Stimulated activated CD8-positive, alpha-beta memory T cell treated with anti-CD3 and anti-CD28 coated beads, Interleukin-12 subunit alpha, Interleukin-12 subunit beta, amount 100 ng/mL, for 24 hours (primary cell): Measurements from ENCODE around the gene TMEM186.
"Not testable (repeated sequence)": the region's sequence is repeated elsewhere in the genome, so short reads cannot be mapped to it uniquely, and the experiment has no call there.

Experiments used
- DNase-seq: peaks from one replicate; pipeline ENCODE4 v3.0.0-alpha.2; 2020; ENCODE audit errors: extremely low read depth

TMEM186 gene, protein sequence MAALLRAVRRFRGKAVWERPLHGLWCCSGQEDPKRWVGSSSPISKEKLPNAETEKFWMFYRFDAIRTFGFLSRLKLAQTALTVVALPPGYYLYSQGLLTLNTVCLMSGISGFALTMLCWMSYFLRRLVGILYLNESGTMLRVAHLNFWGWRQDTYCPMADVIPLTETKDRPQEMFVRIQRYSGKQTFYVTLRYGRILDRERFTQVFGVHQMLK

GRCh38 chr16:8797364-8798173, at the start of gene TMEM186, which contains the start of gene PMM2:
TSS of gene TMEM186 (minus strand) at chr16:8797639. CDS start at chr16:8797614, 25 bp downstream.
TSS of gene PMM2 (plus strand) at chr16:8797839. CDS start at chr16:8797883, 44 bp downstream.
- peak; percentile 94 for DNase-seq

GRCh38 chr16:8847145-8847544, 49.7 kb upstream of the TMEM186 start:
- no peak for DNase-seq

DNA sequence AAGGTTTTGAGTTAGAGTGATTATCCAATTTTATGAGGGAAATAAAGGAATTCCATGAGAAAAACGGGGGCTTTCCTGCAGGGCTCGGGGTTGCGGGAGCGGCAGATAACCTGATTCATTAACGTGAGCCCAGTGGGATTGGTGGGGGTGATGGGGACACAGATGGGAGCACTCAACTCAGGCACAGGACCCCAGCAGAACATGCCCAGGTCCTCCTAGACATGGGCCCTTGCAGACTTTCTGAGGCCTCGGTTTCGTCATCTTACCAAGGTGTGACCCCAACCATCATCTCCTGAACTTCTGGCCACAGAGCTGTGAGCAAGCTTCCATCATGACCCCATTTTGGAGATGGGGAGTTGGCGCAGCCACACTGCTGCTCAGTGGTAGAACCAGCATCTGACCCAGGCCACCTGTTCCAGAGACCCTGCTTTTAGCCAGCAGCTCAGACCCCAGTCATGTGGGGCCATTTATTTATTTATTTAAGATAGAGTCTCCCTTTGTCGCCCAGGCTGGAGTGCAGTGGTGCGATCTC, 49.0 kb upstream of the TMEM186 start:
- DNase-seq: no peak

GRCh38 chr16:8845699-8846298, 48.4 kb upstream of the TMEM186 start:
- DNase-seq: no peak

DNA sequence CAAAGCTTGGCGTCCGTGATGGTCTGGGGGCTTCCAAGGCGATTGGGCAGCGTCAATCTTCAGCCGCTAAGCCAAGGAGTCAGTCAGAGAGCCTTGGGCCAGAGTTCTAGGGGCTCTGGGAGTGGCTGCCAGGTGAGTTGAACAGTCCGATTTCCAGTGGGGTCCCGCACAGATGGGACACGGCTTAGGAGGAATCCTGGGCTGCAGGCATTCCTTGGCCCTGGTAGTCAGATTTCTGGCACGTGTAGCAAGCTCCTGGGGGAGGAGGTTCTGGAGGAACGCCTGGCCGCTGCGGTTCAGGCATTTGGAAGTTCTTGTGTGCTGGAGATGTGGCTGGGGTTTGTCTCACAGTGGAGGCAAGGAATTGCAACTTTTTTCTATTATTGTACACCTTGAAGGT, 45.9 kb upstream of the TMEM186 start:
- not testable (repeated sequence) for DNase-seq

DNA sequence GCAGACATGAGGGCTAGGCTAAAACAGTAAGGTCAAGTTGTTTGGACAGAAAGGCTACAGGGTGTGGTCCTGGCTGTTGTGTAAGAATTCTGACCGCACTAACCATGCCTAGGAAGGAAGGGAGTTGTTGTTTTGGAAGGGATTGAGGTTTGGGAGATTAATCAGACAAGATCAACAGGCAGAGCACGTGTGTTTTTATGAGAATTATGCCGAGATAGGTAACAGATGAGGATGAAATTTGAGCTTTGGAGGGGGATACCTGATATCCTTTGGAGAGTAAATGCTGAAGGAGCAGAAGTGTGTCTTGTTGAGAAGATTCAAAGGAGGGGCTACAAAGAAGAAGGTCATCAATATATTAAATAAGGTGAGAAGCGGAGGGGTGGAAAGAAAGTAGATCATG, 44.6 kb upstream of the TMEM186 start:
- DNase-seq: not testable (repeated sequence)

DNA sequence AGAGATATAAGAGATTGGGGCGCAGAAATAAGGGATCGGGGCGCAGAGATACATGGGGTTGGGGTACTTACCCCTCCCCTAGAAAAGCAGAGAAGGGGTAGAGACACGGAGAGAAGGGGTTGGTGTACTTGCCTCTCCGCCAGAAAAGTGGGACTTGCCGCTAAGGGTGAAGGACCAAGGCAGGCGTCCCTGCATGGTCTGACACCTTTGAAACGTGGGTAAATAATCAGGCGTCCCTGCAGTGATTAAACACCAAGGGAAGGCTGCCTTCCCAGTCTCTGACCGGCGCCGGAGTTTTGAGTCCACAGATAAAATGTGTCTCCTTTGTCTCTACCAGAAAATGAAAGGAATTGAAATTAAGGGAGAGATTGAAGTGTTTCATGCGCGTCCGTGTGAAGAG, 40.2 kb upstream of the TMEM186 start:
- DNase-seq: not testable (repeated sequence)

DNA sequence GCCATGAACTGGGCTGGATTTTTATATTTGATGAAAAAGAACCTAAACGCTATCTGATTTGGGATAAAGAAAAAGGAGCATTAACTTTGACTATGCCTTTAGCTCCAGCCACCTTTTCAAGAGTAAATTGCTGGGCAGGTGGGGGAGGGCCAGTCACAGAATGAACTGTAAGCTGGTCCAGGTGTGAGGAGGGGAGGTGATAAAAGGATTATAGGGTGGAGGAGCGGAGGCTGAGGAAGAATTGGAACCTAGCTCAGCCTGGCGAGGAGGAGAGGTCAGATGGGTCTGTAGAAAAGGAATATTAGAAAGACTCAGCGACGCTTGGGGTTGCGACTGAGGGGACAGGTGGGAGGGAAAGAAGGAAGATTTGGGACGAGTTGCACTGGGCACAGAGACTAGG, 39.4 kb upstream of the TMEM186 start:
- not testable (repeated sequence) for DNase-seq

- no peak for DNase-seq
Observed at GRCh38 chr16:8832717-8833105, 35.3 kb upstream of the TMEM186 start.

GRCh38 chr16:8831871-8832716, 34.7 kb upstream of the TMEM186 start:
- DNase-seq: no peak

GRCh38 chr16:8831450-8831849, 34.0 kb upstream of the TMEM186 start:
- DNase-seq: no peak

DNA sequence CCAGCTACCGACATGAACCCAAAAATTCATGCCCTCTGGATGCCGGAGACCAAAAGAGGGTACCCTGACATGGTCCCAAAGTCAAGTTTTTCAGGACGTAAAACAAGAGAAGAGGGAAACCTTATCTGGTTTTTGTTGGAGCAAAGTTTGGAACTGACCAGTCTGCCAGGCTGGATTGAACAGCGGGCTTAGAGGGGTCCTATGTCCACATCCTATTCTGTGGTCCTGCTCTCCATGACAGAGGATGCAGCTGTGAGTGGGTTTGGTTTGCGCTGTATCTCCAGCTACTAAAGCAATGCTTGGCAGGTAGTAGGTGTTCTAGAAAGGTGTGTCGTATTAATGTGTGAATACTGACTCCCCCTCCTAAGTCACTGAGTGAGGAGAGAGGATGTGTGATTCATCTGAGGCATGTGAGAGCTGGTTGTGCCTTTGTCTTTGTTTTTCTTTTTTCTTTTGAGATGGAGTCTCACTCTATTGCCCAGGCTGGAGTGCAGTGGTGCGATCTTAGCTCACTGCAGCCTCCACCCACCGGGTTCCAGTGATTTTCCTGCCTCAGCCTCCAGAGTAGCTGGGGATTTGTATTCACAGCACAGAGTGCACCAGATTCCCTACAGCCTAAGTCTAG, 31.2 kb upstream of the TMEM186 start:
- DNase-seq: no peak

GRCh38 chr16:8826278-8826879, 28.9 kb upstream of the TMEM186 start:
- DNase-seq: no peak

DNA sequence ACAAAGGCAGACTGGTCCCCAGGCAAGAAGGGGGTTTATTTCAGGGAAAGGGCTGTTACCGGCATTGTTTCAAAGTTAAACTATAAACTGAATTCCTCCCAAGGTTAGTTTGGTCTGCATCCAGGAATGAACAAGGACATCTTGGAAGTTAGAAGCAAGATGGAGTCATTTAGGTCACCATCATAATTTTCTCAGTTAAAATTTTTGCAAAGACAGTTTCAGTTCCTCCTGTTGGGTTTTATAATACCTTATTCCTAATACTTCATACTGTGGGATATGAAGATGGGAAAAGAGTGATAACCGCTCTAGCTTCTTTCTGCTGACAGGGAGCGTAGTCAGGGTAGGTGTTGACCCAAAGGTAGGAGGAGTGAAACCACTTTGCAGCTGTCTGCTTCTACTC, 25.0 kb upstream of the TMEM186 start:
- no peak for DNase-seq

DNA sequence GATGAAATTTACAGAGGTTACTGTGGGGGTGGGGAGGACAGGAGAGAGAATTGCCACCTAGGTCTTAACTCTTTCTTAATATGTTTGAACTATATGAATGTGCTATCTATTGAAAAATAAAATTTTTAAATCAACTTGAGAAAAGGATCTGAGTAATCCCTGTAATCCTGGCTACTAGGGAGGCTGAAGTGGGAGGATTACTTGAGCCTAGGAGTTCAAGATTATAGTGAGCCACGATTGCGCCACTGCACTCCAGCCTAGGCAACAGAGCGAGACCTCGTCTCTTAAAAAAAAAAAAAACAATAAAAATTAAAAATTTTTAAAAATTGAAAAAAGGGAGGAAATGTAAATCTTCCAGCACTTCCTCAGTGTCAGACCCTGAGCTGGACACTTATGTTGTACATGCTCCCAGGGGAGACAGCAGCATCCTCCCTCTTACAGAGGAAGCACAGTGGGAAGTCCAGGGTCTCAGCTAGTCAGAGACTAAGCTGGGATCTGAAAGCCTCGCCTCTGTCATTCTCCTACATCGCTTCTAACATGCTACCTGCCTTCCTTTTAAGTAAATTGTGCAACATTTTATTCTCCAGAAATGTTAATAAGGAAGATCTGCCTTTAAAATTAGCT, 22.1 kb upstream of the TMEM186 start:
- DNase-seq: no peak

- no peak for DNase-seq
Observed at GRCh38 chr16:8818504-8819270, 21.2 kb upstream of the TMEM186 start.

DNA sequence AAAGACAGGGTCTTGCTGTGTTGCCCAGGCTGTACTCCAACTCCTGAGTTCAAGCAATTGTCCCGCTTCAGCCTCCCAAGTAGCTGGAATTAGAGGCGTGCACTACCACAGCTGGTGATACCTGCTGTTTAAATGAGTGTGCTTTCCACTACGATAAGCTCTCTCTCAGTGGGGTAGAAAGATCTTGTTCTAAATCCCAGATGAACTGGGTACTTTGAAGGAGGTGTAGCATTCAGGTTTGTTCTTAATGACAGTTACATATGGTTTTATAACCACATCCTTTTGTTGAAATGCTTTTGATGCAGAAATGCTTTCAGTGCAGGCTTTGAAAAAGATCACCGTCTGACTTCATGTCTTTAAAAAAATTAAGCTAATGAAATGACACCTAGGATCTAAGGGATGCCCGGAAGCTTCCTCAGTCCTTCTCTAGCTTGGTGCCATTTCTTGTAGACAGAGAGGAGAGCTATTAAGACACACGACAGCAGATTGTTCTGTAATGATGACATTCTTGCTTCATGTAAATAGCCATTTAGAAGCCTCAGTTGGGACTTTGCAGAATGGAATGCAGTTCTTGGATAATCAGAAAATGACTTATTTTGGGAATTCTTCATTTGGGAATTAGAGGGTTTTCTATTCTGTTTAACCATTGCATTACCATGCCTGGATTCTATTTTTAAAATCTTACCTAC, 19.7 kb upstream of the TMEM186 start:
- DNase-seq: no peak

DNA sequence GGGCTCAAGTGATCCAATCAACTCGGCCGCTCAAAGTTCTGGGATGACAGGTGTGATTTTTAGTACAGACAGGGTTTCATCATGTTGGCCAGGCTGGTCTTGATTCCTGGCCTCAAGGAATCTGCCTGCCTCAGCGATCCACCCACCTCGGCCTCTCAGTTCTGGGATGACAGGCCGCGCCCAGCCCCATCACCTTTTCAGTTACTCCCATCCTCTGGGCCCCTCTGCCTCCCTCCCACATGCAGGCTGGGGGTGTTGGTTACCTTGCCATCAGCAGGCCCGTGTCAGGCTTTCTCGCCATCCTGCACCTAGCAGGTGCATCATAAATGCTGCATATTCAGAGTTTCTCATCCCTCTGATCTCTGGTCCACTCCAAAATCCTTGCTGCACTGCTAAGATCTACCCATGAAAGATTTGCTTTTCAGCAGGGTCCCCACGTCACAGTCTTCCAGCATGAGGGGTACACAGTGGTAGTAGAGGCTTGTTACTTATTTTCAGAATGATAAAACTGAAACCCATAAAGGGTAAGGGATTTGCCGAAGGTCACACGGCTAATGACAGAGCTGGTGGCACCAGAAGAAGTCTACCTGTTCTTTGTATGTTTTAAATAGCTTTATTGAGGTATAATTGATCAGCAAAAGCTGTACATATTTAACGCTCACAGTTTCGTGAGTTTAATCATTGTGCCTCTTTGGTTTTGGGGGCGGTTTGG, 16.8 kb upstream of the TMEM186 start:
- no peak for DNase-seq
